Gastrocnemius medialis (tissue), 4 donors: Measurements from ENCODE around the gene IL17C.

Source experiments
- CTCF ChIP-seq, 5 experiments: fragments of 450-650 bp in 3 of 5; fragments of 200-600 bp in 2 of 5; sonication (generic) in 2 of 5; IDR thresholded peaks in 4 of 5; conservative IDR thresholded peaks in 1 of 5; 1 replicate in 4 of 5; 2 replicates in 1 of 5; pipeline ENCODE4 v1.5.1; 2016 to 2019; ENCODE audit warnings: antibody characterized with exemption in 5 of 5, mild to moderate bottlenecking in 3 of 5, moderate library complexity in 3 of 5
- POLR2A ChIP-seq, 2 donors: fragments of 450-650 bp; IDR thresholded peaks; one replicate each; pipeline ENCODE4 v1.6.1; 2017; ENCODE audit warnings: antibody characterized with exemption in 2 of 2, mild to moderate bottlenecking in 2 of 2, moderate library complexity in 2 of 2

DNA sequence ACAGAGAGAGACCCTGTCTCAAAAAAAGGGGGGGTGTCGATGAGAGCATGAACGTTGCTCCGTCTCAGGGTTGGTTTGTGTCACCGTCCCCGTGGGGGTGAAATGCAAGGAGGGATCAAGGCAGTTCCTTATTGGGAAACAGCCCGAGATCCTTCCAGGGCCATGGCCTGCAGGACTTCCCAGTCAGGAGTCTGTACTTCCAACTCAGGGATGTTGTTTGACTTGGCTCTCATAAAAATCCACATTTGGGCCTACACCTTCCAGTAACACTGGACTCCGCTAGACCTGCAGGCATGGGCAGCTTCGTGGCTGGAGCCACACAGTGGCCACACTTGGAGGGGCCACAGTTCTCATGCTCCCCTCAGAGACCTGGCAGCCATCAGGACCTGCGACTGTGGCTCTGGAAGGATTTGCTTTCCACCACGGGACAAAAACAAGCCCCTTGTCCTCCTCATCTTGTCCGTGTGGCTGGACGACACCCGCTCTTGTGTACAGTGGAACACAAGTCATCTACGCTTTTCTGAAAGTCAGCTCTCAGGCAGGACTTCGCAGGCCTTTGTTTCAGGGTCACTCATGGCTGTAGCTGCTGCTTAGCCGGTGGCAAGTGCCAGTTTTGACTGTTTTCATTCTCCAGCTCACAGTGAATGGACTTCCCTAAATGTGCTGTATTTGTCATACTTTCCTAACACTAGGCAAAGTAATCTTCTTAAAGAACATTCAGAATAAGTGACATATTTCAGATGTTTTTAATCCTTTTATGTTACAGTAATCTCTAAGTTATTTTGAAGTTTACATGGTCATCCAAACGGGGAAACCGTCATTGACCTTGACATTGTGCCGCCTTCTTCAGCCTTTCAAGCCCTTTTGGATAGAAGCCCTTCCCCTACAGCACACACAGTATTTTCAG lies 24.2 kb upstream of the IL17C start:
- TF ChIP-seq CTCF (IDR thresholded peaks at IDR 0.05 in 4 of 5, conservative IDR thresholded peaks at IDR 0.05 in 1 of 5), result no peak
- no peak for TF ChIP-seq POLR2A (IDR thresholded peaks at IDR 0.05)
